K562 (cell line): ENCODE data around the gene A1BG. TPM values are rescaled to one million over a fixed set of nuclear protein-coding genes. Genes with fewer than 3 reads are reported as not detected.

ENCODE experiments used
- ATF6 ChIP-seq: sonication (generic); formaldehyde crosslinking; IDR thresholded peaks from 2 replicates; pipeline ENCODE4 v1.4.0; 2020; ENCODE audit warnings: mild to moderate bottlenecking, missing genetic modification reagents
- CEBPB ChIP-seq: fragments of 450-650 bp; IDR thresholded peaks from 2 replicates; pipeline ENCODE4 v1.6.1; 2016; ENCODE audit warnings: missing genetic modification characterization, missing compliant biosample characterization
- CTCFL ChIP-seq: IDR thresholded peaks from 2 replicates; pipeline ENCODE4 v1.6.1; 2011; ENCODE audit warnings: borderline replicate concordance, low read depth, mild to moderate bottlenecking, moderate library complexity, low read length; ENCODE audit not compliant: insufficient read depth, poor library complexity, severe bottlenecking
- ELF4 ChIP-seq: fragments of 450-650 bp; formaldehyde crosslinking; IDR thresholded peaks from 2 replicates; pipeline ENCODE4 v1.4.0; 2022; ENCODE audit warnings: missing genetic modification characterization
- GABPB2 ChIP-seq: fragments of 250-450 bp; sonication (Bioruptor Pico); conservative IDR thresholded peaks from 2 replicates; pipeline ENCODE4 v1.5.1; 2021; ENCODE audit warnings: mild to moderate bottlenecking
- HMGN3 ChIP-seq: IDR thresholded peaks from 2 replicates; pipeline ENCODE4 v1.6.1; 2011; ENCODE audit warnings: borderline replicate concordance, low read depth, mild to moderate bottlenecking, mixed read lengths, low read length; ENCODE audit not compliant: insufficient read length; ENCODE audit errors: extremely low read depth
- MYC ChIP-seq, 2 experiments: fragments of 250-450 bp in 1 of 2; sonication (Bioruptor Pico) in 1 of 2; IDR thresholded peaks; 2 replicates each; pipeline versions ENCODE4 v1.5.1 to v1.6.1; 2012 to 2021; ENCODE audit warnings: low read depth in 2 of 2, borderline replicate concordance in 1 of 2, improper control_type of control experiment in 1 of 2, low read length in 1 of 2, mild to moderate bottlenecking in 1 of 2, moderate library complexity in 1 of 2
- MYNN ChIP-seq, 2 experiments: sonication (generic); formaldehyde crosslinking in 1 of 2; IDR thresholded peaks; 2 replicates each; pipeline versions ENCODE4 v1.5.0 to v1.6.1; 2016 to 2020; ENCODE audit warnings: antibody characterized with exemption in 1 of 2, missing genetic modification reagents in 1 of 2
- NCOA2 ChIP-seq, 2 experiments: fragments of 450-650 bp; IDR thresholded peaks; 2 replicates each; pipeline ENCODE4 v1.6.1; 2018; ENCODE audit warnings: mild to moderate bottlenecking in 2 of 2, moderate library complexity in 1 of 2; ENCODE audit not compliant: partially characterized antibody in 2 of 2
- NR2C2 ChIP-seq, 2 experiments: fragments of 200-800 bp in 1 of 2; sonication (Bioruptor generic) in 1 of 2; sonication (generic) in 1 of 2; formaldehyde crosslinking in 1 of 2; IDR thresholded peaks; 2 replicates each; pipeline versions ENCODE4 v1.6.1 to v1.8.0; 2016 to 2022; ENCODE audit warnings: mild to moderate bottlenecking in 1 of 2, missing compliant biosample characterization in 1 of 2, missing genetic modification characterization in 1 of 2, missing genetic modification reagents in 1 of 2
- NR4A1 ChIP-seq, 2 experiments: fragments of 250-450 bp in 1 of 2; fragments of 450-650 bp in 1 of 2; sonication (Bioruptor Pico) in 1 of 2; IDR thresholded peaks; 2 replicates each; pipeline versions ENCODE4 v1.4.0 to v1.6.1; 2016 to 2020; ENCODE audit warnings: mild to moderate bottlenecking in 2 of 2, missing compliant biosample characterization in 1 of 2, missing genetic modification characterization in 1 of 2, moderate library complexity in 1 of 2
- NRF1 ChIP-seq, 2 experiments: fragments of 450-650 bp; IDR thresholded peaks in 1 of 2; conservative IDR thresholded peaks in 1 of 2; 2 replicates each; pipeline ENCODE4 v1.6.1; 2014; ENCODE audit warnings: mild to moderate bottlenecking in 2 of 2
- SNIP1 ChIP-seq: fragments of 450-650 bp; IDR thresholded peaks from 2 replicates; pipeline ENCODE4 v1.7.1; 2017; ENCODE audit warnings: low read depth, mild to moderate bottlenecking
- SREBF2 ChIP-seq: sonication (generic); formaldehyde crosslinking; IDR thresholded peaks from 2 replicates; pipeline ENCODE4 v1.4.0; 2020; ENCODE audit warnings: mild to moderate bottlenecking, missing genetic modification reagents
- SRSF1 ChIP-seq: fragments of 200-400 bp; formaldehyde crosslinking; IDR thresholded peaks from 2 replicates; pipeline ENCODE4 v1.6.1; 2017; ENCODE audit warnings: mild to moderate bottlenecking, low read depth, low read length, moderate library complexity
- TBP ChIP-seq: optimal IDR thresholded peaks from 2 replicates; pipeline ENCODE3; 2011; ENCODE audit warnings: low read depth, low read length, improper control_type of control experiment
- ZNF174 ChIP-seq: fragments of 250-450 bp; sonication (Bioruptor Pico); IDR thresholded peaks from 2 replicates; pipeline ENCODE4 v1.4.0; 2020; ENCODE audit warnings: mild to moderate bottlenecking
- ZNF263 ChIP-seq: sonication (generic); formaldehyde crosslinking; IDR thresholded peaks from 2 replicates; pipeline ENCODE4 v1.8.0; 2022; ENCODE audit warnings: mild to moderate bottlenecking, missing genetic modification reagents, borderline replicate concordance
- polyA plus RNA-seq, 8 experiments: library from polyadenylated mRNA; depleted of rRNA in 4 of 8; stranded (reverse) in 5 of 8; unstranded in 3 of 8; fragments of >200 nt; fragmentation: Nextera tagmentation in 2 of 8; fragmentation: Illumina TruSeq in 1 of 8; extraction: Ambion mirVana in 2 of 8; extraction: Trizol in 1 of 8; gene quantifications; 2 replicates each; pipeline versions ENCODE4 v1.2.1 to v1.2.3, GENCODE V29; 2011 to 2014; ENCODE audit warnings: inconsistent platforms in 1 of 8, missing spikeins in 1 of 8
- total RNA-seq, 7 experiments: library from RNA; depleted of rRNA in 6 of 7; stranded (reverse); fragments of >200 nt in 6 of 7; fragmentation: Illumina TruSeq in 2 of 7; extraction: Trizol in 2 of 7; gene quantifications; 2 replicates each; pipeline versions ENCODE4 v1.2.1 to v1.2.3, GENCODE V29; 2011 to 2021; ENCODE audit warnings: low replicate concordance in 1 of 7
- TF ChIP-seq, protein P1 (sequence below): sonication (generic); formaldehyde crosslinking; IDR thresholded peaks from 2 replicates; pipeline ENCODE4 v1.9.0; 2022; ENCODE audit warnings: mild to moderate bottlenecking, missing genetic modification reagents

The A1BG gene
- total and polyA plus RNA-seq, 9 of the 15 experiments (the other 6 are each of a cell fraction or from before 2014, with no cell fraction given) = 0.10 to 19.8 (median 2.6) TPM

GRCh38 chr19:58362272-58362994 lies 9.1 kb upstream of the A1BG start, which contains the start of gene ZNF497 (continued):
- TF ChIP-seq SNIP1 (peak; percentile 95), HMGN3 (peak; percentile 86), GABPB2 (CRISPR knock-in tag) (no peak), ATF6 (peak; percentile 12; the same call in 1 of the 2 replicates), SREBF2 (CRISPR knock-in tag) (no peak), ELF4 (CRISPR knock-in tag) (peak; percentile 37; the same call in 1 of the 2 replicates), MYNN (IDR thresholded peaks at IDR 0.05) (no peak; the same call in 1 of the 2 replicates), MYNN (CRISPR knock-in tag; IDR thresholded peaks at IDR 0.05) (no peak), TBP (peak; percentile 63), MYC (IDR thresholded peaks at IDR 0.05; ENCODE audit: low read depth, low read length) (peak; percentile 87), MYC (CRISPR knock-in tag; IDR thresholded peaks at IDR 0.05; ENCODE audit: borderline replicate concordance, low read depth) (peak; percentile 69; the same call in 1 of the 2 replicates), CEBPB (no peak), NR4A1 (CRISPR knock-in tag; IDR thresholded peaks at IDR 0.05) (no peak), NR4A1 (tag; IDR thresholded peaks at IDR 0.05) (no peak), SRSF1 (no peak), ZNF174 (no peak), NCOA2 (IDR thresholded peaks at IDR 0.05; ENCODE audit: partially characterized antibody in 2 of 2) (no peak), CTCFL (no peak), NRF1 (conservative IDR thresholded peaks at IDR 0.05 in 1 of 2, IDR thresholded peaks at IDR 0.05 in 1 of 2) (peak; percentile 97 to 98), NR2C2 (CRISPR knock-in tag; IDR thresholded peaks at IDR 0.05) (no peak), NR2C2 (tag; IDR thresholded peaks at IDR 0.05) (peak; percentile 87), ZNF263 (CRISPR knock-in tag) (no peak; the same call in 1 of the 2 replicates)
- TF ChIP-seq, protein P1, sequence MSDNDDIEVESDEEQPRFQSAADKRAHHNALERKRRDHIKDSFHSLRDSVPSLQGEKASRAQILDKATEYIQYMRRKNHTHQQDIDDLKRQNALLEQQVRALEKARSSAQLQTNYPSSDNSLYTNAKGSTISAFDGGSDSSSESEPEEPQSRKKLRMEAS (CRISPR knock-in tag) = peak; percentile 94
